Neuronal stem cell (in vitro differentiated cells): Measurements from ENCODE around the gene GTPBP8.
A peak's percentile ranks its signal among the peaks of the same experiment; 100 is the strongest.
"Not testable (repeated sequence)": the region's sequence is repeated elsewhere in the genome, so short reads cannot be mapped to it uniquely, and the experiment has no call there.

Experiments used
- DNase-seq: peaks from one replicate; pipeline ENCODE4 v3.0.0-alpha.2; 2013; ENCODE audit warnings: low spot score
- H2AFZ ChIP-seq: one replicate; pipeline ENCODE4 v1.6.1; 2013; ENCODE audit warnings: mild to moderate bottlenecking, low read length, inconsistent platforms
- H2AK5ac ChIP-seq: 2 replicates; pipeline ENCODE4 v1.6.1; 2013; ENCODE audit warnings: low read depth, mild to moderate bottlenecking, inconsistent platforms, low read length, moderate library complexity, mixed read lengths
- H2BK120ac ChIP-seq: 2 replicates; pipeline ENCODE4 v1.6.1; 2013; ENCODE audit warnings: low read depth, mild to moderate bottlenecking, inconsistent platforms, low read length, moderate library complexity, mixed read lengths
- H2BK12ac ChIP-seq: one replicate; pipeline ENCODE4 v1.6.1; 2013; ENCODE audit warnings: low read length, inconsistent platforms
- H2BK15ac ChIP-seq: 2 replicates; pipeline ENCODE4 v1.6.1; 2013; ENCODE audit warnings: mild to moderate bottlenecking, low read length, inconsistent platforms, mixed read lengths
- H2BK5ac ChIP-seq: one replicate; pipeline ENCODE4 v1.6.1; 2013; ENCODE audit warnings: inconsistent platforms, mild to moderate bottlenecking, low read length, moderate library complexity
- H3K14ac ChIP-seq: one replicate; pipeline ENCODE4 v1.6.1; 2013; ENCODE audit warnings: low read length, inconsistent platforms
- H3K18ac ChIP-seq: 2 replicates; pipeline ENCODE4 v1.6.1; 2013; ENCODE audit warnings: low read length, inconsistent platforms
- H3K23ac ChIP-seq: 2 replicates; pipeline ENCODE4 v1.6.1; 2013; ENCODE audit warnings: low read depth, mild to moderate bottlenecking, mixed read lengths, low read length, inconsistent platforms; ENCODE audit not compliant: poor library complexity
- H3K27ac ChIP-seq: replicated peaks from 3 replicates; pipeline ENCODE4 v1.5.1; 2013; ENCODE audit warnings: low read length, inconsistent platforms
- H3K27me3 ChIP-seq, 3 experiments: 2 replicates each; pipeline ENCODE4 v1.6.1; 2013; ENCODE audit warnings: low read length in 3 of 3, mild to moderate bottlenecking in 2 of 3, inconsistent platforms in 1 of 3, low read depth in 1 of 3, mixed read lengths in 1 of 3, moderate library complexity in 1 of 3; ENCODE audit not compliant: control insufficient read depth in 3 of 3, insufficient read depth in 3 of 3
- H3K36me3 ChIP-seq, 2 donors: replicated peaks in 1 of 2; 2 replicates each; pipeline ENCODE4 v1.6.1; 2013; ENCODE audit warnings: low read length in 2 of 2; ENCODE audit not compliant: control insufficient read depth in 2 of 2, insufficient read depth in 2 of 2
- H3K4ac ChIP-seq: 2 replicates; pipeline ENCODE4 v1.6.1; 2013; ENCODE audit warnings: inconsistent platforms, mild to moderate bottlenecking, low read length, moderate library complexity
- H3K4me1 ChIP-seq, 2 donors: 1 replicate in 1 of 2; 2 replicates in 1 of 2; pipeline ENCODE4 v1.6.1; 2013; ENCODE audit warnings: low read length in 2 of 2, low read depth in 1 of 2; ENCODE audit not compliant: control insufficient read depth in 2 of 2, insufficient read depth in 1 of 2
- H3K4me2 ChIP-seq: one replicate; pipeline ENCODE4 v1.6.1; 2013; ENCODE audit warnings: mild to moderate bottlenecking, low read length, inconsistent platforms; ENCODE audit not compliant: insufficient read depth, poor library complexity, severe bottlenecking
- H3K4me3 ChIP-seq, 2 donors: 2 replicates each; pipeline ENCODE4 v1.5.1; 2013; ENCODE audit warnings: low read length in 2 of 2, mild to moderate bottlenecking in 2 of 2, inconsistent platforms in 1 of 2, moderate library complexity in 1 of 2
- H3K79me1 ChIP-seq: one replicate; pipeline ENCODE4 v1.6.1; 2013; ENCODE audit warnings: low read depth, mild to moderate bottlenecking, inconsistent platforms, low read length, moderate library complexity
- H3K9ac ChIP-seq: one replicate; pipeline ENCODE4 v1.6.1; 2013; ENCODE audit warnings: mild to moderate bottlenecking, low read depth, low read length, inconsistent platforms; ENCODE audit not compliant: poor library complexity
- H3K9me3 ChIP-seq, 2 donors: replicated peaks in 1 of 2; 2 replicates each; pipeline versions ENCODE3 to v1.6.1; 2013; ENCODE audit warnings: low read length in 2 of 2, mild to moderate bottlenecking in 2 of 2, inconsistent platforms in 1 of 2, low read depth in 1 of 2, mixed read lengths in 1 of 2, moderate library complexity in 1 of 2; ENCODE audit not compliant: control insufficient read depth in 2 of 2, insufficient read depth in 1 of 2
- H4K8ac ChIP-seq: one replicate; pipeline ENCODE4 v1.6.1; 2013; ENCODE audit warnings: low read depth, mild to moderate bottlenecking, inconsistent platforms, low read length, moderate library complexity
- H4K91ac ChIP-seq: one replicate; pipeline ENCODE4 v1.6.1; 2013; ENCODE audit warnings: low read length, low read depth, mild to moderate bottlenecking, inconsistent platforms; ENCODE audit not compliant: poor library complexity
- WGBS, 2 donors: extraction: QIAGEN DNeasy Blood & Tissue Kit; methylation state at CpG; one replicate each; pipeline ENCODE4 v1.1.7; 2013; ENCODE audit warnings: missing lambda C conversion rate in 2 of 2, mixed read lengths in 1 of 2; ENCODE audit not compliant: insufficient read length in 2 of 2, insufficient replicate concordance in 1 of 2; ENCODE audit errors: extremely low coverage in 2 of 2; 5-methylcytosine and 5-hydroxymethylcytosine counted together

The GTPBP8 gene

GRCh38 chr3:113040231-113040630, 49.4 kb downstream of the GTPBP8 start:
- Histone ChIP-seq H2AK5ac (no peak overlapping the region), H3K4me2 (no peak overlapping the region), H3K14ac (no peak overlapping the region), H3K27ac (no peak overlapping the region), H2BK5ac (no peak overlapping the region), H3K79me1 (no peaks in the 10 kb centered on the region), H3K23ac (no peak overlapping the region), H2BK15ac (no peak overlapping the region), H3K18ac (no peak overlapping the region), H3K4ac (no peak overlapping the region), H3K4me3 (no peak overlapping the region), H3K27me3 (no peaks in the 10 kb centered on the region), H2AFZ (no peak overlapping the region), H2BK12ac (no peak overlapping the region), H3K9me3 (peaks cover 1 to 3% of the 10 kb centered on the region in 2 donors), H3K9ac (no peak overlapping the region), H3K36me3 (no peaks in the 10 kb centered on the region), H4K91ac (no peak overlapping the region), H2BK120ac (no peak overlapping the region), H3K4me1 (no peaks in the 10 kb centered on the region), H4K8ac (no peak overlapping the region)
- DNase-seq = no peak
- no CpG with 5 or more reads among the region's 4 CpGs for WGBS, 2 donors

GRCh38 chr3:113043686-113044085, 52.9 kb downstream of the GTPBP8 start:
- no peak for DNase-seq
- Histone ChIP-seq H3K79me1 (no peaks in the 10 kb centered on the region), H3K4me1 (no peaks in the 10 kb centered on the region), H2BK12ac (no peak overlapping the region), H2AFZ (no peak overlapping the region), H3K9ac (no peak overlapping the region), H3K23ac (no peak overlapping the region), H2AK5ac (no peak overlapping the region), H3K4ac (no peak overlapping the region), H2BK15ac (no peak overlapping the region), H3K4me3 (no peak overlapping the region), H4K91ac (no peak overlapping the region), H3K9me3 (peaks cover 3% of the 10 kb centered on the region in 2 donors), H4K8ac (no peak overlapping the region), H3K18ac (no peak overlapping the region), H3K4me2 (no peak overlapping the region), H2BK120ac (no peak overlapping the region), H3K27ac (no peak overlapping the region), H3K27me3 (no peaks in the 10 kb centered on the region), H3K36me3 (peaks cover 0 to 1% of the 10 kb centered on the region in 2 donors), H3K14ac (no peak overlapping the region), H2BK5ac (no peak overlapping the region)
- WGBS, 2 donors = no CpG with 5 or more reads among the region's 2 CpGs

GRCh38 chr3:113046186-113046965, 55.6 kb downstream of the GTPBP8 start:
- not testable (repeated sequence) for H2AK5ac ChIP-seq, H3K4me1 ChIP-seq, H3K9me3 ChIP-seq, H3K79me1 ChIP-seq, H3K27ac ChIP-seq, H4K8ac ChIP-seq, H2AFZ ChIP-seq, H2BK120ac ChIP-seq, H2BK5ac ChIP-seq, H3K9ac ChIP-seq, H3K4me3 ChIP-seq, H2BK15ac ChIP-seq, H3K4me2 ChIP-seq, H3K4ac ChIP-seq, H3K14ac ChIP-seq, DNase-seq, H2BK12ac ChIP-seq, H3K36me3 ChIP-seq, H3K23ac ChIP-seq, H3K27me3 ChIP-seq, H3K18ac ChIP-seq, H4K91ac ChIP-seq
- WGBS, 2 donors = no CpG with 5 or more reads among the region's 55 CpGs

GRCh38 chr3:113051302-113051711, 60.5 kb downstream of the GTPBP8 start:
- Histone ChIP-seq H3K9me3 (no peaks in the 10 kb centered on the region), H3K9ac (no peak overlapping the region), H4K91ac (no peak overlapping the region), H2AFZ (peak overlapping the region; percentile 27), H2BK5ac (no peak overlapping the region), H3K4me2 (no peak overlapping the region), H3K4ac (no peak overlapping the region), H3K4me1 (peaks cover 0 to 4% of the 10 kb centered on the region in 2 donors), H3K27ac (no peak overlapping the region), H2AK5ac (no peak overlapping the region), H2BK12ac (no peak overlapping the region), H3K79me1 (no peaks in the 10 kb centered on the region), H3K27me3 (no peaks in the 10 kb centered on the region), H4K8ac (no peak overlapping the region), H3K4me3 (no peak overlapping the region), H3K23ac (no peak overlapping the region), H3K36me3 (peaks cover 0 to 1% of the 10 kb centered on the region in 2 donors), H2BK15ac (no peak overlapping the region), H3K18ac (no peak overlapping the region), H2BK120ac (no peak overlapping the region), H3K14ac (no peak overlapping the region)
- WGBS, 2 donors = no CpG with 5 or more reads among the region's 12 CpGs
- peak; percentile 90 for DNase-seq
